Activated naive CD8-positive, alpha-beta T cell treated with anti-CD3 and anti-CD28 coated beads, Interleukin-2, amount 50 U/mL, for 24 hours (primary cell): ENCODE results near the gene CLIC1.

Experiments
- ATAC-seq: fragments of 150-1000 bp; cut with Tn5 transposase; one replicate; pipeline ENCODE4 v1.10.0; 2021
- DNase-seq: peaks from one replicate; pipeline ENCODE4 v3.0.0; 2021
- H3K27ac Mint-ChIP-seq: one replicate; pipeline ENCODE4 v1.8.0; 2021; ENCODE audit warnings: mild to moderate bottlenecking, mixed read lengths
- H3K27me3 Mint-ChIP-seq: one replicate; pipeline ENCODE4 v1.8.0; 2021; ENCODE audit warnings: mixed read lengths
- H3K36me3 Mint-ChIP-seq: one replicate; pipeline ENCODE4 v1.8.0; 2021; ENCODE audit warnings: low read depth, mixed read lengths
- H3K4me1 Mint-ChIP-seq: one replicate; pipeline ENCODE4 v1.8.0; 2021; ENCODE audit warnings: mixed read lengths
- H3K4me3 Mint-ChIP-seq: one replicate; pipeline ENCODE4 v1.8.0; 2021; ENCODE audit warnings: mild to moderate bottlenecking, moderate library complexity, mixed read lengths
- H3K9me3 Mint-ChIP-seq: one replicate; pipeline ENCODE4 v1.8.0; 2021; ENCODE audit warnings: mixed read lengths

CLIC1 gene

GRCh38 chr6:31761343-31761742, 25.0 kb upstream of the CLIC1 start:
- DNase-seq (no peak), ATAC-seq (no peak)
- no peak overlapping the region for H3K4me3 Mint-ChIP-seq
- H3K4me1 Mint-ChIP-seq: peaks cover 2% of the 10 kb centered on the region
- no peaks in the 10 kb centered on the region for H3K9me3 Mint-ChIP-seq
- H3K27me3 Mint-ChIP-seq: no peaks in the 10 kb centered on the region
- no peak overlapping the region for H3K27ac Mint-ChIP-seq
- peaks cover 53% of the 10 kb centered on the region for H3K36me3 Mint-ChIP-seq

GRCh38 chr6:31760790-31761189, 24.5 kb upstream of the CLIC1 start:
- no peaks in the 10 kb centered on the region for H3K9me3 Mint-ChIP-seq
- H3K36me3 Mint-ChIP-seq: peaks cover 53% of the 10 kb centered on the region
- no peak overlapping the region for H3K4me3 Mint-ChIP-seq
- no peaks in the 10 kb centered on the region for H3K27me3 Mint-ChIP-seq
- H3K27ac Mint-ChIP-seq: no peak overlapping the region
- H3K4me1 Mint-ChIP-seq: peaks cover 2% of the 10 kb centered on the region
- ATAC-seq (no peak), DNase-seq (no peak)

- DNase-seq: no peak
- Mint-ChIP-seq H3K27me3 (no peaks in the 10 kb centered on the region), H3K36me3 (peaks cover 44% of the 10 kb centered on the region), H3K9me3 (no peaks in the 10 kb centered on the region), H3K4me1 (no peaks in the 10 kb centered on the region), H3K27ac (no peak overlapping the region), H3K4me3 (no peak overlapping the region)
- ATAC-seq: no peak
Observed at GRCh38 chr6:31758281-31758680, 22.0 kb upstream of the CLIC1 start.

GRCh38 chr6:31752739-31753319, 16.5 kb upstream of the CLIC1 start:
- H3K4me3 Mint-ChIP-seq: no peak overlapping the region
- no peaks in the 10 kb centered on the region for H3K9me3 Mint-ChIP-seq
- H3K36me3 Mint-ChIP-seq: peaks cover 17% of the 10 kb centered on the region
- H3K4me1 Mint-ChIP-seq: no peaks in the 10 kb centered on the region
- no peaks in the 10 kb centered on the region for H3K27me3 Mint-ChIP-seq
- no peak for DNase-seq
- no peak overlapping the region for H3K27ac Mint-ChIP-seq
- ATAC-seq: no peak

GRCh38 chr6:31750411-31751022, 14.2 kb upstream of the CLIC1 start:
- no peak for DNase-seq
- peaks cover 28% of the 10 kb centered on the region for H3K36me3 Mint-ChIP-seq
- no peaks in the 10 kb centered on the region for H3K9me3 Mint-ChIP-seq
- no peak overlapping the region for H3K27ac Mint-ChIP-seq
- no peaks in the 10 kb centered on the region for H3K27me3 Mint-ChIP-seq
- H3K4me1 Mint-ChIP-seq: no peaks in the 10 kb centered on the region
- ATAC-seq: no peak
- no peak overlapping the region for H3K4me3 Mint-ChIP-seq

- Mint-ChIP-seq H3K9me3 (no peaks in the 10 kb centered on the region), H3K4me3 (no peak overlapping the region), H3K36me3 (peaks cover 32% of the 10 kb centered on the region), H3K4me1 (no peaks in the 10 kb centered on the region), H3K27ac (no peak overlapping the region), H3K27me3 (no peaks in the 10 kb centered on the region)
- no peak for DNase-seq
- ATAC-seq: no peak
Observed at GRCh38 chr6:31749301-31750036, 13.1 kb upstream of the CLIC1 start.

GRCh38 chr6:31744422-31744821, 8.1 kb upstream of the CLIC1 start:
- Mint-ChIP-seq H3K36me3 (peaks cover 62% of the 10 kb centered on the region), H3K27me3 (peaks cover 3% of the 10 kb centered on the region), H3K27ac (no peak overlapping the region), H3K4me1 (peaks cover 23% of the 10 kb centered on the region), H3K9me3 (no peaks in the 10 kb centered on the region), H3K4me3 (no peak overlapping the region)
- ATAC-seq (no peak), DNase-seq (no peak)

GRCh38 chr6:31742894-31743293, 6.6 kb upstream of the CLIC1 start:
- DNase-seq (no peak), ATAC-seq (no peak)
- Mint-ChIP-seq H3K27me3 (peaks cover 3% of the 10 kb centered on the region), H3K4me3 (no peak overlapping the region), H3K9me3 (no peaks in the 10 kb centered on the region), H3K36me3 (peaks cover 56% of the 10 kb centered on the region), H3K27ac (no peak overlapping the region), H3K4me1 (peaks cover 37% of the 10 kb centered on the region)

- Mint-ChIP-seq H3K27ac (peak overlapping the region; percentile 83), H3K4me3 (peak overlapping the region; percentile 97), H3K4me1 (peaks cover 48% of the 10 kb centered on the region), H3K36me3 (peaks cover 48% of the 10 kb centered on the region), H3K27me3 (peaks cover 3% of the 10 kb centered on the region), H3K9me3 (no peaks in the 10 kb centered on the region)
- ATAC-seq (no peak), DNase-seq (no peak)
Observed at GRCh38 chr6:31741815-31742214, 5.5 kb upstream of the CLIC1 start.

GRCh38 chr6:31740397-31741223, 4.3 kb upstream of the CLIC1 start:
- ATAC-seq: no peak

GRCh38 chr6:31739639-31740396, 3.5 kb upstream of the CLIC1 start, which contains the start of gene MSH5:
MSH5 (plus strand) TSS chr6:31740005; CDS start chr6:31740467, 462 bp downstream.
- peak within 1 kb of the TSS; percentile 97 for H3K4me3 Mint-ChIP-seq
- H3K27ac Mint-ChIP-seq: peak within 1 kb of the TSS; percentile 83

More at GRCh38 chr6:31740397-31741223, 4.3 kb upstream of the CLIC1 start:
- DNase-seq: no peak
- Mint-ChIP-seq H3K36me3 (peaks cover 44% of the 10 kb centered on the region), H3K4me1 (peaks cover 52% of the 10 kb centered on the region), H3K4me3 (peak overlapping the region; percentile 97), H3K9me3 (no peaks in the 10 kb centered on the region), H3K27me3 (peaks cover 3% of the 10 kb centered on the region), H3K27ac (peak overlapping the region; percentile 83)

GRCh38 chr6:31737991-31738979, 2.0 kb upstream of the CLIC1 start:
- peaks cover 49% of the 10 kb centered on the region for H3K36me3 Mint-ChIP-seq
- peaks cover 65% of the 10 kb centered on the region for H3K4me1 Mint-ChIP-seq
- H3K27ac Mint-ChIP-seq: peak overlapping the region; percentile 83
- H3K4me3 Mint-ChIP-seq: peak overlapping the region; percentile 97
- peaks cover 3% of the 10 kb centered on the region for H3K27me3 Mint-ChIP-seq
- H3K9me3 Mint-ChIP-seq: no peaks in the 10 kb centered on the region
- ATAC-seq: no peak
- DNase-seq: peak; percentile 68

More at GRCh38 chr6:31739639-31740396, 3.5 kb upstream of the CLIC1 start, which contains the start of gene MSH5:
- Mint-ChIP-seq H3K36me3 (peaks cover 46% of the 10 kb centered on the region), H3K4me1 (peaks cover 52% of the 10 kb centered on the region), H3K27me3 (peaks cover 3% of the 10 kb centered on the region), H3K9me3 (no peaks in the 10 kb centered on the region)
- ATAC-seq (peak; percentile 89), DNase-seq (peak; percentile 97)
